Mesodermal cell (in vitro differentiated cells): ENCODE results near the gene MMP10.
"Not testable (repeated sequence)": the region's sequence is repeated elsewhere in the genome, so short reads cannot be mapped to it uniquely, and the experiment has no call there.

Experiments
- H3K27ac ChIP-seq: 2 replicates; pipeline ENCODE4 v1.7.0; 2013; ENCODE audit warnings: mild to moderate bottlenecking, low read depth, low read length, moderate library complexity; ENCODE audit not compliant: severe bottlenecking
- H3K36me3 ChIP-seq: 2 replicates; pipeline ENCODE4 v1.7.1; 2013; ENCODE audit warnings: mild to moderate bottlenecking, low read length, moderate library complexity; ENCODE audit not compliant: control insufficient read depth, insufficient read depth
- H3K4me1 ChIP-seq: one replicate; pipeline ENCODE4 v1.7.1; 2013; ENCODE audit warnings: mild to moderate bottlenecking, low read length; ENCODE audit not compliant: insufficient read depth, control insufficient read depth, poor library complexity, severe bottlenecking
- H3K4me3 ChIP-seq: 2 replicates; pipeline ENCODE4 v1.7.0; 2013; ENCODE audit warnings: low read length, control low read depth, mild to moderate bottlenecking; ENCODE audit not compliant: insufficient read depth, poor library complexity, severe bottlenecking; ENCODE audit errors: extremely low read depth
- H3K9me3 ChIP-seq: 2 replicates; pipeline ENCODE4 v1.7.1; 2013; ENCODE audit warnings: mild to moderate bottlenecking, low read length, moderate library complexity; ENCODE audit not compliant: control insufficient read depth
- WGBS, 2 experiments: methylation state at CpG; one replicate each; pipeline ENCODE4 v1.1.5; 2013; ENCODE audit warnings: missing lambda C conversion rate in 2 of 2; ENCODE audit not compliant: insufficient coverage in 2 of 2; 5-methylcytosine and 5-hydroxymethylcytosine counted together

The MMP10 gene

GRCh38 chr11:102757823-102758549 is 22.4 kb downstream of the MMP10 start:
- Histone ChIP-seq H3K27ac (no peak overlapping the region), H3K4me1 (peaks cover 15% of the 10 kb centered on the region), H3K36me3 (no peaks in the 10 kb centered on the region), H3K4me3 (no peak overlapping the region), H3K9me3 (no peaks in the 10 kb centered on the region)
- 100% methylated on average over 1 of the region's 2 CpGs for WGBS, 2 experiments

- Histone ChIP-seq H3K9me3 (no peaks in the 10 kb centered on the region), H3K4me1 (no peaks in the 10 kb centered on the region), H3K27ac (no peak overlapping the region), H3K36me3 (no peaks in the 10 kb centered on the region), H3K4me3 (no peak overlapping the region)
- 100% methylated on average over 1 of the region's 1 CpG; no CpG with 5 or more reads in 1 of the 2 experiments for WGBS, 2 experiments
These were observed 27.2 kb downstream of the MMP10 start for GRCh38 chr11:102753267-102753666.

- Histone ChIP-seq H3K4me1 (no peaks in the 10 kb centered on the region), H3K4me3 (no peak overlapping the region), H3K9me3 (no peaks in the 10 kb centered on the region), H3K27ac (no peak overlapping the region), H3K36me3 (no peaks in the 10 kb centered on the region)
These were observed 28.8 kb downstream of the MMP10 start for GRCh38 chr11:102751673-102752072.

GRCh38 chr11:102749101-102749722 is 31.2 kb downstream of the MMP10 start:
- H3K4me3 ChIP-seq, result no peak overlapping the region
- H3K4me1 ChIP-seq, result no peaks in the 10 kb centered on the region
- no peaks in the 10 kb centered on the region for H3K36me3 ChIP-seq
- H3K9me3 ChIP-seq, result no peaks in the 10 kb centered on the region
- no peak overlapping the region for H3K27ac ChIP-seq

GRCh38 chr11:102746746-102747578 is 33.5 kb downstream of the MMP10 start:
- not testable (repeated sequence) for H3K9me3 ChIP-seq, H3K4me1 ChIP-seq, H3K4me3 ChIP-seq, H3K27ac ChIP-seq, H3K36me3 ChIP-seq
- 78 to 86% methylated on average over 14 to 23 of the region's 32 CpGs for WGBS, 2 experiments

- Histone ChIP-seq H3K27ac (no peak overlapping the region), H3K4me1 (no peaks in the 10 kb centered on the region), H3K9me3 (no peaks in the 10 kb centered on the region), H3K36me3 (no peaks in the 10 kb centered on the region), H3K4me3 (no peak overlapping the region)
These were observed 45.8 kb downstream of the MMP10 start for GRCh38 chr11:102734650-102735049.

- Histone ChIP-seq H3K36me3 (no peaks in the 10 kb centered on the region), H3K4me1 (no peaks in the 10 kb centered on the region), H3K4me3 (no peak overlapping the region), H3K9me3 (no peaks in the 10 kb centered on the region), H3K27ac (no peak overlapping the region)
- WGBS, 2 experiments, result 37 to 58% methylated on average over 3 to 4 of the region's 8 CpGs
These were observed 47.1 kb downstream of the MMP10 start for GRCh38 chr11:102733232-102733875.

- not testable (repeated sequence) for H3K4me3 ChIP-seq, H3K27ac ChIP-seq, H3K9me3 ChIP-seq, H3K36me3 ChIP-seq, H3K4me1 ChIP-seq
- 31 to 34% methylated on average over 5 to 6 of the region's 8 CpGs for WGBS, 2 experiments
These were observed 49.5 kb downstream of the MMP10 start for GRCh38 chr11:102730944-102731343.

- Histone ChIP-seq H3K27ac (peak overlapping the region; percentile 51), H3K4me1 (no peaks in the 10 kb centered on the region), H3K36me3 (no peaks in the 10 kb centered on the region), H3K9me3 (no peaks in the 10 kb centered on the region), H3K4me3 (no peak overlapping the region)
- 89 to 90% methylated on average over 6 to 8 of the region's 9 CpGs for WGBS, 2 experiments
These were observed 50.3 kb downstream of the MMP10 start for GRCh38 chr11:102729849-102730815.

- H3K27ac ChIP-seq, result no peak overlapping the region
- no peaks in the 10 kb centered on the region for H3K4me1 ChIP-seq
- no peak overlapping the region for H3K4me3 ChIP-seq
- WGBS, 2 experiments, result 94 to 100% methylated on average over 1 to 2 of the region's 2 CpGs
- no peaks in the 10 kb centered on the region for H3K36me3 ChIP-seq
- no peaks in the 10 kb centered on the region for H3K9me3 ChIP-seq
These were observed 52.5 kb downstream of the MMP10 start for GRCh38 chr11:102727890-102728289.
